ENCODE measurements around the gene NPM1. TPM values are rescaled to one million over a fixed set of nuclear protein-coding genes. Genes with fewer than 3 reads are reported as not detected.

The NPM1 gene
- total RNA-seq, 1 experiment from 2014 or later: 3,122 TPM

GRCh38 chr5:171459839-171460238 is 72.2 kb downstream of the NPM1 start:
- WGBS (ENCODE audit: extremely low coverage, insufficient read length, low lambda C conversion rate): no CpG with 5 or more reads among the region's 6 CpGs
- H3K23ac ChIP-seq (ENCODE audit: insufficient read length, low read depth, low read length): no peak overlapping the region

More at GRCh38 chr5:171459839-171460238, 72.2 kb downstream of the NPM1 start:
- Histone ChIP-seq H4K5ac (ENCODE audit: insufficient read length, low read depth, low read length) (no peak overlapping the region), H2BK12ac (ENCODE audit: insufficient read length, low read depth, low read length) (no peak overlapping the region), H2BK120ac (ENCODE audit: low read depth, low read length, poor library complexity, severe bottlenecking) (no peak overlapping the region), H3K4me1 (ENCODE audit: insufficient read depth, low read length) (peaks cover 2% of the 10 kb centered on the region; the same call in 1 of the 2 replicates), H4K20me1 (ENCODE audit: control insufficient read depth, insufficient read depth, insufficient read length) (no peaks in the 10 kb centered on the region), H2BK20ac (ENCODE audit: low read depth, low read length, poor library complexity, severe bottlenecking) (no peak overlapping the region), H3K14ac (ENCODE audit: insufficient read depth, low read length) (no peak overlapping the region), H4K8ac (replicated peaks; ENCODE audit: insufficient read length, low read depth, low read length) (no peak overlapping the region), H3K27me3 (ENCODE audit: insufficient read depth, low read length) (no peaks in the 10 kb centered on the region), H3K4ac (ENCODE audit: low read depth, low read length) (no peak overlapping the region), H3K56ac (ENCODE audit: insufficient read length, low read depth, low read length) (no peak overlapping the region), H3K4me2 (ENCODE audit: insufficient read depth, insufficient read length, low read length) (no peak overlapping the region), H2BK5ac (ENCODE audit: insufficient read length, low read length) (no peak overlapping the region), H3K79me2 (ENCODE audit: insufficient read depth, low read length) (no peaks in the 10 kb centered on the region), H2BK15ac (ENCODE audit: low read depth, low read length) (no peak overlapping the region), H3K27ac (ENCODE audit: insufficient read length, low read depth, low read length) (no peak overlapping the region), H3K18ac (ENCODE audit: insufficient read length, low read depth, low read length) (no peak overlapping the region), H4K91ac (ENCODE audit: insufficient read length, low read depth, low read length) (no peak overlapping the region), H2AK5ac (ENCODE audit: insufficient read length, low read length) (no peak overlapping the region), H3T11ph (ENCODE audit: low read length) (no peak overlapping the region), H2AFZ (ENCODE audit: low read length) (no peak overlapping the region), H3K9me3 (ENCODE audit: control insufficient read depth, low read depth, low read length) (no peaks in the 10 kb centered on the region), H3K79me1 (ENCODE audit: insufficient read depth, low read depth, low read length, poor library complexity, severe bottlenecking) (no peaks in the 10 kb centered on the region), H3K9ac (ENCODE audit: extremely low read depth, insufficient read length, low read length) (no peak overlapping the region), H3K23me2 (ENCODE audit: insufficient read length, low read depth, low read length, poor library complexity, severe bottlenecking) (no peaks in the 10 kb centered on the region)
- Mint-ChIP-seq H3K9me3 (no peaks in the 10 kb centered on the region), H3K36me3 (ENCODE audit: insufficient read depth in 1 of 3, low read depth in 3 of 3) (no peaks in the 10 kb centered on the region), H3K4me1 (peaks cover 14 to 28% of the 10 kb centered on the region in 2 experiments), H3K27me3 (ENCODE audit: low read depth) (peaks cover 5% of the 10 kb centered on the region), H3K4me3 (no peak overlapping the region), H3K27ac (no peak overlapping the region)
- TF ChIP-seq CTCF (conservative IDR thresholded peaks at IDR 0.05): no peak
- DNase-seq: no peak

Small RNAs within 50 kb of the gene (microRNA-seq; reads per million reads assigned to microRNA genes)
- not detected for gene MIR3912 (ENCODE audit: borderline microRNAs expressed)

Other genes starting within 250 kb of the NPM1 start
- not detected in 2 replicates for gene TLX3, start 78.6 kb upstream of the NPM1 start, total RNA-seq (2021)
- gene FGF18, start 31.8 kb downstream of the NPM1 start, total RNA-seq (2021): 0.94 and 1.3 TPM in 2 replicates